Neuronal stem cell (in vitro differentiated cells): ENCODE results near the gene LYZL4.

Experiments used
- DNase-seq: peaks from one replicate; pipeline ENCODE4 v3.0.0-alpha.2; 2013; ENCODE audit warnings: low spot score
- H2AFZ ChIP-seq: one replicate; pipeline ENCODE4 v1.6.1; 2013; ENCODE audit warnings: mild to moderate bottlenecking, low read length, inconsistent platforms
- H2AK5ac ChIP-seq: 2 replicates; pipeline ENCODE4 v1.6.1; 2013; ENCODE audit warnings: low read depth, mild to moderate bottlenecking, inconsistent platforms, low read length, moderate library complexity, mixed read lengths
- H2BK120ac ChIP-seq: 2 replicates; pipeline ENCODE4 v1.6.1; 2013; ENCODE audit warnings: low read depth, mild to moderate bottlenecking, inconsistent platforms, low read length, moderate library complexity, mixed read lengths
- H2BK12ac ChIP-seq: one replicate; pipeline ENCODE4 v1.6.1; 2013; ENCODE audit warnings: low read length, inconsistent platforms
- H2BK15ac ChIP-seq: 2 replicates; pipeline ENCODE4 v1.6.1; 2013; ENCODE audit warnings: mild to moderate bottlenecking, low read length, inconsistent platforms, mixed read lengths
- H2BK5ac ChIP-seq: one replicate; pipeline ENCODE4 v1.6.1; 2013; ENCODE audit warnings: inconsistent platforms, mild to moderate bottlenecking, low read length, moderate library complexity
- H3K14ac ChIP-seq: one replicate; pipeline ENCODE4 v1.6.1; 2013; ENCODE audit warnings: low read length, inconsistent platforms
- H3K18ac ChIP-seq: 2 replicates; pipeline ENCODE4 v1.6.1; 2013; ENCODE audit warnings: low read length, inconsistent platforms
- H3K23ac ChIP-seq: 2 replicates; pipeline ENCODE4 v1.6.1; 2013; ENCODE audit warnings: low read depth, mild to moderate bottlenecking, mixed read lengths, low read length, inconsistent platforms; ENCODE audit not compliant: poor library complexity
- H3K27ac ChIP-seq: replicated peaks from 3 replicates; pipeline ENCODE4 v1.5.1; 2013; ENCODE audit warnings: low read length, inconsistent platforms
- H3K27me3 ChIP-seq, 3 experiments: 2 replicates each; pipeline ENCODE4 v1.6.1; 2013; ENCODE audit warnings: low read length in 3 of 3, mild to moderate bottlenecking in 2 of 3, inconsistent platforms in 1 of 3, low read depth in 1 of 3, mixed read lengths in 1 of 3, moderate library complexity in 1 of 3; ENCODE audit not compliant: control insufficient read depth in 3 of 3, insufficient read depth in 3 of 3
- H3K36me3 ChIP-seq, 2 donors: replicated peaks in 1 of 2; 2 replicates each; pipeline ENCODE4 v1.6.1; 2013; ENCODE audit warnings: low read length in 2 of 2; ENCODE audit not compliant: control insufficient read depth in 2 of 2, insufficient read depth in 2 of 2
- H3K4ac ChIP-seq: 2 replicates; pipeline ENCODE4 v1.6.1; 2013; ENCODE audit warnings: inconsistent platforms, mild to moderate bottlenecking, low read length, moderate library complexity
- H3K4me1 ChIP-seq, 2 donors: 1 replicate in 1 of 2; 2 replicates in 1 of 2; pipeline ENCODE4 v1.6.1; 2013; ENCODE audit warnings: low read length in 2 of 2, low read depth in 1 of 2; ENCODE audit not compliant: control insufficient read depth in 2 of 2, insufficient read depth in 1 of 2
- H3K4me2 ChIP-seq: one replicate; pipeline ENCODE4 v1.6.1; 2013; ENCODE audit warnings: mild to moderate bottlenecking, low read length, inconsistent platforms; ENCODE audit not compliant: insufficient read depth, poor library complexity, severe bottlenecking
- H3K4me3 ChIP-seq, 2 donors: 2 replicates each; pipeline ENCODE4 v1.5.1; 2013; ENCODE audit warnings: low read length in 2 of 2, mild to moderate bottlenecking in 2 of 2, inconsistent platforms in 1 of 2, moderate library complexity in 1 of 2
- H3K79me1 ChIP-seq: one replicate; pipeline ENCODE4 v1.6.1; 2013; ENCODE audit warnings: low read depth, mild to moderate bottlenecking, inconsistent platforms, low read length, moderate library complexity
- H3K9ac ChIP-seq: one replicate; pipeline ENCODE4 v1.6.1; 2013; ENCODE audit warnings: mild to moderate bottlenecking, low read depth, low read length, inconsistent platforms; ENCODE audit not compliant: poor library complexity
- H3K9me3 ChIP-seq, 2 donors: replicated peaks in 1 of 2; 2 replicates each; pipeline versions ENCODE3 to v1.6.1; 2013; ENCODE audit warnings: low read length in 2 of 2, mild to moderate bottlenecking in 2 of 2, inconsistent platforms in 1 of 2, low read depth in 1 of 2, mixed read lengths in 1 of 2, moderate library complexity in 1 of 2; ENCODE audit not compliant: control insufficient read depth in 2 of 2, insufficient read depth in 1 of 2
- H4K8ac ChIP-seq: one replicate; pipeline ENCODE4 v1.6.1; 2013; ENCODE audit warnings: low read depth, mild to moderate bottlenecking, inconsistent platforms, low read length, moderate library complexity
- H4K91ac ChIP-seq: one replicate; pipeline ENCODE4 v1.6.1; 2013; ENCODE audit warnings: low read length, low read depth, mild to moderate bottlenecking, inconsistent platforms; ENCODE audit not compliant: poor library complexity
- WGBS, 2 donors: extraction: QIAGEN DNeasy Blood & Tissue Kit; methylation state at CpG; one replicate each; pipeline ENCODE4 v1.1.7; 2013; ENCODE audit warnings: missing lambda C conversion rate in 2 of 2, mixed read lengths in 1 of 2; ENCODE audit not compliant: insufficient read length in 2 of 2, insufficient replicate concordance in 1 of 2; ENCODE audit errors: extremely low coverage in 2 of 2; 5-methylcytosine and 5-hydroxymethylcytosine counted together

Gene LYZL4

DNA sequence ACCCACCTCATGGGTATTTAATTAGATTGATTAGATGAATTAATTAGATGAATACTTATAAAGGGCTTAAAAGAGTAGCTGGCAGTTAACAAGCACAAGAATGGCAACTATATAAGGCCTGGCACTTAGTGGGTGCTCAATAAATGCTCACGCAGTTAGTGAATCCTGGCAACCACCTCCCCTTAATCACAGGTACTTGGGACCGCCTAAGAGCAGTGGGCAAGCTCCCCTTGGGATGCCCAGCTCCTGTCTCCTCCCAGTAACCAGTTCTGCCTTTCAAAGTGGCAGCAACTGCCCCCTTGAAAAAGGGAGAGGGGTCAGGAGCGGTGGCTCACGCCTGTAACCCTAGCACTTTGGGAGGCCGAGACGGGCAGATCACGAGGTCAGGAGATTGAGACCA lies 4.6 kb downstream of the LYZL4 start:
- no peak overlapping the region for H3K14ac ChIP-seq
- WGBS, 2 donors: no CpG with 5 or more reads among the region's 7 CpGs
- H2AK5ac ChIP-seq: no peak overlapping the region
- H3K4me3 ChIP-seq: no peak overlapping the region
- no peak overlapping the region for H3K27ac ChIP-seq
- H3K4me2 ChIP-seq: no peak overlapping the region
- no peak overlapping the region for H2BK120ac ChIP-seq
- no peaks in the 10 kb centered on the region for H3K79me1 ChIP-seq
- no peak overlapping the region for H3K23ac ChIP-seq
- H3K4ac ChIP-seq: no peak overlapping the region
- H3K36me3 ChIP-seq: no peaks in the 10 kb centered on the region
- peaks cover 0 to 3% (median 0%) of the 10 kb centered on the region in 3 experiments for H3K27me3 ChIP-seq
- no peak overlapping the region for H4K8ac ChIP-seq
- no peak for DNase-seq
- no peak overlapping the region for H2BK5ac ChIP-seq
- no peak overlapping the region for H2BK12ac ChIP-seq
- no peak overlapping the region for H2AFZ ChIP-seq
- H3K18ac ChIP-seq: no peak overlapping the region
- H4K91ac ChIP-seq: no peak overlapping the region
- no peaks in the 10 kb centered on the region for H3K9me3 ChIP-seq
- no peaks in the 10 kb centered on the region for H3K4me1 ChIP-seq
- H2BK15ac ChIP-seq: no peak overlapping the region
- H3K9ac ChIP-seq: no peak overlapping the region

DNA sequence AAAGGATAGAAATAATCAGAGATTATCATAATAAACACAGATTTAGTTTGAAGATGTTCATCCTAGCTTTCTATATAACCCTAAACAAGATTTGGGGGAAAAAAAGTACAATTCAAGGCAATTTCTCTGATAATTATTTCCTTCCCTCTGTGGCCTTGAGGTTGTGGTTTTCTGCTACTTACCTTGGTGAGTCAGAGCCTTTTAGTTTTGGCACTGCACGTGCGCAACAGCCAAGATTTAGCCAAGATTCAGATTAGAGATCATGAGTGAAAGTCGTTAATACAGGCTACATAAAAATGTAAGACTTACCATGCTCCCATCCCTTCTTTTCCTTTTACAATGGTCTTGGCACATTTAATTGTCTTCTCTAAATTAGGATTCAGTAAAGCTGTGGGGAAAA lies 6.7 kb downstream of the LYZL4 start:
- Histone ChIP-seq H3K23ac (no peak overlapping the region), H3K79me1 (no peaks in the 10 kb centered on the region), H2BK12ac (no peak overlapping the region), H3K27me3 (peaks cover 0 to 3% (median 0%) of the 10 kb centered on the region in 3 experiments), H4K8ac (no peak overlapping the region), H2AK5ac (no peak overlapping the region), H3K27ac (no peak overlapping the region), H3K4me1 (no peaks in the 10 kb centered on the region), H3K4me2 (no peak overlapping the region), H4K91ac (no peak overlapping the region), H3K4ac (no peak overlapping the region), H2BK15ac (no peak overlapping the region), H2BK120ac (no peak overlapping the region), H3K9me3 (no peaks in the 10 kb centered on the region), H2BK5ac (no peak overlapping the region), H3K9ac (no peak overlapping the region), H3K4me3 (no peak overlapping the region), H3K36me3 (no peaks in the 10 kb centered on the region), H2AFZ (no peak overlapping the region), H3K18ac (no peak overlapping the region), H3K14ac (no peak overlapping the region)
- no CpG with 5 or more reads among the region's 3 CpGs for WGBS, 2 donors
- no peak for DNase-seq

- no peak overlapping the region for H2BK5ac ChIP-seq
- no peak for DNase-seq
- no peak overlapping the region for H4K8ac ChIP-seq
- H3K4me3 ChIP-seq: no peak overlapping the region
- H2AFZ ChIP-seq: no peak overlapping the region
- no peak overlapping the region for H3K23ac ChIP-seq
- H3K27ac ChIP-seq: no peak overlapping the region
- H3K9me3 ChIP-seq: no peaks in the 10 kb centered on the region
- H3K4ac ChIP-seq: no peak overlapping the region
- no peak overlapping the region for H3K14ac ChIP-seq
- H3K18ac ChIP-seq: no peak overlapping the region
- no peaks in the 10 kb centered on the region for H3K4me1 ChIP-seq
- H2AK5ac ChIP-seq: no peak overlapping the region
- H2BK15ac ChIP-seq: no peak overlapping the region
- H3K79me1 ChIP-seq: no peaks in the 10 kb centered on the region
- H3K27me3 ChIP-seq: no peaks in the 10 kb centered on the region
- H2BK12ac ChIP-seq: no peak overlapping the region
- no peak overlapping the region for H3K9ac ChIP-seq
- H3K36me3 ChIP-seq: no peaks in the 10 kb centered on the region
- H3K4me2 ChIP-seq: no peak overlapping the region
- H4K91ac ChIP-seq: no peak overlapping the region
- no CpG with 5 or more reads among the region's 2 CpGs for WGBS, 2 donors
- H2BK120ac ChIP-seq: no peak overlapping the region
Observed at GRCh38 chr3:42402394-42403096, 7.9 kb downstream of the LYZL4 start.

- Histone ChIP-seq H3K27ac (no peak overlapping the region), H4K8ac (no peak overlapping the region), H3K79me1 (no peaks in the 10 kb centered on the region), H3K4me3 (no peak overlapping the region), H3K27me3 (no peaks in the 10 kb centered on the region), H3K4me2 (no peak overlapping the region), H2AFZ (no peak overlapping the region), H4K91ac (no peak overlapping the region), H3K4ac (no peak overlapping the region), H2BK120ac (no peak overlapping the region), H3K18ac (peak overlapping the region; percentile 42), H2BK5ac (no peak overlapping the region), H2BK15ac (no peak overlapping the region), H3K4me1 (no peaks in the 10 kb centered on the region), H3K14ac (no peak overlapping the region), H3K9ac (no peak overlapping the region), H3K36me3 (no peaks in the 10 kb centered on the region), H2BK12ac (no peak overlapping the region), H3K9me3 (no peaks in the 10 kb centered on the region), H3K23ac (no peak overlapping the region), H2AK5ac (no peak overlapping the region)
- no CpG with 5 or more reads among the region's 3 CpGs for WGBS, 2 donors
- no peak for DNase-seq
Observed at GRCh38 chr3:42398080-42398479, 12.3 kb downstream of the LYZL4 start.
